ENCODE results near the gene PPFIA4.
"Not testable (repeated sequence)": the region's sequence is repeated elsewhere in the genome, so short reads cannot be mapped to it uniquely, and the experiment has no call there.

PPFIA4 gene

DNA sequence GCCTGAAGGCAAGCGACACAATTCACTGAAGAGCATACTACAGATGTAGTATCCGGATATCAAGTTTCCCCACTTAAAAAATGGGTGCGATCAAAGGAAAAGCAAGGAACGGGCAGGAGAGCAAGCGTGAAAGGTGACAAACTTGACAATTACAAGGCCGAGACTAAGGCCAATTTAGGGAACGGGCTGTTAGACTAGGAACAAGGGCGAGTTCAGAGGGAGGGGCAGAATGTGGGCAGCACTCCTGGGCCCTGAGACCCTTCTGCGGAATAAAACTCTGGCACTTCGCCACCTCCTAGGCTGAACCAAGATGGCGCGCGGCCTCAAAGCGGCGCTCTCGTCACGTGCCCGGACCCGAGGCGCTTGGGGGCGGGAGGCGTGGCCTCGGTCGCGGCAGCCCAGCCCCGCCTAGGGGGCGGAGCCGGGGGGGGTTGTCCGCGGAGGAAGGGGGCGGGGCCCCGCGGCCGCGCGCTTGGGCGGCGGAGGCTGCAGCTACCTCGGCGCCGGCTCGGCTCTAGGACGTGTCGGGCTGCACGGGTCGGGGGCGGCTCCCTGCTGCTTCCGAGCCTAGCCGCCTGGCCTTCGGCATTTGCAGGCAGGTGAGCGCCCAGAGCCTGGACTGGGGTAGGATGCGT is at the start of gene PPFIA4:
Gene PPFIA4, plus strand, starts transcription at position 461 of the 635 bp plus-strand sequence. CDS start 12,518 bp downstream, outside the sequence.
- Histone ChIP-seq H3K9me3 (no peaks in the 10 kb centered on the region; the same call in 1 of the 2 replicates), H3K4me3 (peak within 1 kb of the TSS; percentile 50), H3K27me3 (ENCODE audit: low read depth) (no peaks in the 10 kb centered on the region), H3K36me3 (replicated peaks) (peaks cover 30% of the 10 kb centered on the region), H3K4me1 (peaks cover 5% of the 10 kb centered on the region)
- in situ Hi-C loops (cut with MboI; ENCODE audit: low sequenced_read_pairs), result no loop called here
- DNase-seq (ENCODE audit: low spot score in 2 of 2), result peak; percentile 68 to 90

DNA sequence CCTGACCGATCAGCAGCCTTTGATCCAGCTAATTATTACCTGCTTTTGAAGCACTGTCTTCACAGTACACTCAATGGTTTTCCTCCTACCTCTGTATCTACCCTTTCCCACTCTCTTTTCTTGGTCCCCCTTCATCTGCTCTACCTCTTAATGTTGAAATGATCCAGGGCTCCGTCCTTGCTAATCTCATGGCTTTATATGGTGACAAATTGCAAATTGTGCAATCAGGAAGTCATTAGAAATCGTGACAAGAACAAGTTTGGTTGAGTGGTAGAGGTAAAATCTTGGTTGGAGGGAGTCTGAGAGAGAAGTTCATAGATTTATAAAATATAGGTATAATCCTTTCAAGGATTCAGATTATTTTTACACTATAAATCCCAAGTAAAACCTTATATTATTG is 49.7 kb upstream of the PPFIA4 start:
- in situ Hi-C loops (cut with MboI; ENCODE audit: low sequenced_read_pairs), result no loop called here
- H3K36me3 ChIP-seq (replicated peaks), result no peaks in the 10 kb centered on the region
- no peak overlapping the region for H3K4me3 ChIP-seq
- H3K4me1 ChIP-seq, result no peaks in the 10 kb centered on the region
- DNase-seq (ENCODE audit: low spot score in 2 of 2), result no peak
- H3K9me3 ChIP-seq, result no peaks in the 10 kb centered on the region
- H3K27me3 ChIP-seq (ENCODE audit: low read depth), result peaks cover 83% of the 10 kb centered on the region

DNA sequence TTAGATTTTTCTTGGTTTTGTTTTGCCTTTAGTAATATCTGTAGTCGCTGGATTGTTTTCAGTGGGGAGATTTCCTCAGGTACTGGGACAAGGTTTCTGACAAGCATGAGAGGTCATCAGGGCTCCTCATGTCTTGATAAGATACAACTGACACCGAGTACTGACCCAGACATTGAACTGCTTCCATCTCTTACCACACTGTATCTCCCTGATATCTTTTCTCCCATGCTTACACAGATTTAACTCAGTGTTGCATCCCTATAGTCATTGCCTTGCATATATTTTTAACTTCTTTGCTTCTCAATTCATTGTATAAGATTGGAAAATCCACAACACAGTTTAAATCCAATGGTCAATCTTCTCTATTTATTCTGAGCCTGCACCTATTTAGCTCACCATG is 46.8 kb upstream of the PPFIA4 start:
- Histone ChIP-seq H3K4me1 (no peaks in the 10 kb centered on the region), H3K27me3 (ENCODE audit: low read depth) (peaks cover 74% of the 10 kb centered on the region), H3K9me3 (no peaks in the 10 kb centered on the region), H3K4me3 (no peak overlapping the region), H3K36me3 (replicated peaks) (no peaks in the 10 kb centered on the region)
- no peak for DNase-seq (ENCODE audit: low spot score in 2 of 2)
- in situ Hi-C loops (cut with MboI; ENCODE audit: low sequenced_read_pairs), result no loop called here

DNA sequence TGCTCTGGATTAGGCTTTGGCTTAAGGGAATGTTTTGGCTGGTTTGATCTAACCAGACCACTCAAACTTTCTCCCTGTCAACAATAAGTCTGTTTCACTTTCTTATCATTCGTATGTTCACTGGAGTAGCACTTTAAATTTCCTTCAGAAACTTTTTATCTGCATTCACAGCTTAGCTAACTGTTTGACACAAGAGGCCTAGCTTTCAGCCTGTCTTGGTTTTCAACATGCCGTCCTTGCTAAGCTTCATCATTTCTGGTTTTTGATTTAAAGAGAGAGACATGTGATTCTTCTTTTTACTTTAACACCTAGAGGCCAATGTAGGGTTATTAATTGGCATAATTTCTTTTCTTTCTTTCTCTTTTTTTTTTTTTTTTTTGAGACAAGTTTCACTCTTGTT is 44.4 kb upstream of the PPFIA4 start:
- Histone ChIP-seq H3K9me3 (no peaks in the 10 kb centered on the region), H3K4me3 (no peak overlapping the region), H3K27me3 (ENCODE audit: low read depth) (peaks cover 71% of the 10 kb centered on the region), H3K4me1 (no peaks in the 10 kb centered on the region), H3K36me3 (replicated peaks) (no peaks in the 10 kb centered on the region)
- in situ Hi-C loops (cut with MboI; ENCODE audit: low sequenced_read_pairs), result no loop called here
- DNase-seq (ENCODE audit: low spot score in 2 of 2), result no peak

DNA sequence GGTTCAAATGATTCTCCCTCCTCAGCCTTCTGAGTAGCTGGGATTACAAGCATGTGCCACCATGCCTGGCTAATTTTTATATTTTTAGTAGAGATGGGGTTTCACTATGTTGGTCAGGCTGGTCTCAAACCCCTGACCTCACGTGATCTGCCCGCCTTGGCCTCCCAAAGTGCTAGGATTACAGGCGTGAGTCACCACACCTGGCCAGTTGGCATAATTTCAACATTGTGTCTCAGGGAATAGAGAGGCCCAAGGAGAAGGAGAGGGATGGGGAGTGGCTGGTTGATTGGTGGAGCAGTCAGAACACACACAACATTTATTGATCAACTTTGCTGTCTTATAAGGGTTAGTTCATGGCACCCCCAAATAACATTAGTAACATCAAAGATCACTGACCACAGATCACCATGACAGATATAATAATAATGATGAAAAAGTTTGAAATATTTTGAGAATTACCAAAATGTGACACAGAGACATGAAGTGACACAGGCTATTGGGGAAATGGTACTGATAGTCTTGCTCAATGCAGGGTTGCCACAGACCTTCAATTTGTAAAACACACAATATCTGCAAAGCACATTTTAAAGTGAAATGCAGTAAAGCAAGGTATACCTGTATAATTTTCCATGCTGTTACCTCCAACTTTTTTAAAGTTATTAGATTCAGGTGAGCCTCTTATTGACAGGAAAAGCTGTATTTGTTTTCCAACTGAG is 43.4 kb upstream of the PPFIA4 start:
- H3K9me3 ChIP-seq, result no peaks in the 10 kb centered on the region
- H3K4me1 ChIP-seq, result no peaks in the 10 kb centered on the region
- in situ Hi-C loops (cut with MboI; ENCODE audit: low sequenced_read_pairs), result no loop called here
- no peaks in the 10 kb centered on the region for H3K36me3 ChIP-seq (replicated peaks)
- DNase-seq (ENCODE audit: low spot score in 2 of 2), result no peak
- H3K4me3 ChIP-seq, result no peak overlapping the region
- H3K27me3 ChIP-seq (ENCODE audit: low read depth), result peaks cover 71% of the 10 kb centered on the region

DNA sequence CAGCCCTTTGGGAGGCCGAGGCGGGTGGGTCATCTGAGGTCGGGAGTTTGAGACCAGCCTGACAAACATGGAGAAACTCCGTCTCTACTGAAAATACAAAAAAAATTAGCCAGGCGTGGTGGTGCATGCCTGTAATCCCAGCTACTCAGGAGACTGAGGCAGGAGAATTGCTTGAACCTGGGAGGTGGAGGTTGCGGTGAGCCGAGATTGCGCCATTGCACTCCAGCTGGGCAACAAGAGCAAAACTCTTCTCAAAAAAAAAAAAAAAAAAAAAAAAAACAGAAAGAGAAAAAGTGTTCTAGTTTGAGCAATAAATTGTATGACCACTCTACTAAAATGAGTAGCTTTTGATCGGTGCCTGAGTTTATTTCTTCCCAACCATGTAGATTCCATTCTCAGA is 40.2 kb upstream of the PPFIA4 start:
- H3K4me1 ChIP-seq; in situ Hi-C loops (cut with MboI; ENCODE audit: low sequenced_read_pairs); H3K9me3 ChIP-seq; DNase-seq (ENCODE audit: low spot score in 2 of 2); H3K4me3 ChIP-seq; H3K36me3 ChIP-seq (replicated peaks): not testable (repeated sequence)
- peaks cover 67% of the 10 kb centered on the region for H3K27me3 ChIP-seq (ENCODE audit: low read depth)

DNA sequence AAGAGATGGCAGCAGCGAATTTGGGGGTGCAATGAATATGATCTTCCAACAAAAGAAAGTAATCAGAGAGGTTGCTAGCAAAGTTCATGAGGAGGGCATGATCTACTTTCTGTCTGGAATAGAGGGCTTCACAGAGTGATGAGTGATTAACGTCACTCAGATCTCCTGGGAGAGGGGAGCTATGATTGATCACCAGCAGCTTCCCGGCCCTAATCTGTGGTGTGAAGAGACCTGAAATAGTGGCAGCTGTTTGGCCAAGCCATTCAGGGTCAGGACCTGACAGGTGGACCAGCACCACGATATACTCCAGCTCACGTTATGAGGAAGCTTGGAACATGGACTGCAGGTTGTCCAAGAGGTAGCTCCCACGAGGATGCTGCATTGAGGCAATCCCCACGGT is 39.0 kb upstream of the PPFIA4 start:
- Histone ChIP-seq H3K4me1 (no peaks in the 10 kb centered on the region), H3K27me3 (ENCODE audit: low read depth) (peaks cover 69% of the 10 kb centered on the region), H3K4me3 (no peak overlapping the region), H3K9me3 (no peaks in the 10 kb centered on the region), H3K36me3 (replicated peaks) (no peaks in the 10 kb centered on the region)
- in situ Hi-C loops (cut with MboI; ENCODE audit: low sequenced_read_pairs), result no loop called here
- DNase-seq (ENCODE audit: low spot score in 2 of 2), result no peak

DNA sequence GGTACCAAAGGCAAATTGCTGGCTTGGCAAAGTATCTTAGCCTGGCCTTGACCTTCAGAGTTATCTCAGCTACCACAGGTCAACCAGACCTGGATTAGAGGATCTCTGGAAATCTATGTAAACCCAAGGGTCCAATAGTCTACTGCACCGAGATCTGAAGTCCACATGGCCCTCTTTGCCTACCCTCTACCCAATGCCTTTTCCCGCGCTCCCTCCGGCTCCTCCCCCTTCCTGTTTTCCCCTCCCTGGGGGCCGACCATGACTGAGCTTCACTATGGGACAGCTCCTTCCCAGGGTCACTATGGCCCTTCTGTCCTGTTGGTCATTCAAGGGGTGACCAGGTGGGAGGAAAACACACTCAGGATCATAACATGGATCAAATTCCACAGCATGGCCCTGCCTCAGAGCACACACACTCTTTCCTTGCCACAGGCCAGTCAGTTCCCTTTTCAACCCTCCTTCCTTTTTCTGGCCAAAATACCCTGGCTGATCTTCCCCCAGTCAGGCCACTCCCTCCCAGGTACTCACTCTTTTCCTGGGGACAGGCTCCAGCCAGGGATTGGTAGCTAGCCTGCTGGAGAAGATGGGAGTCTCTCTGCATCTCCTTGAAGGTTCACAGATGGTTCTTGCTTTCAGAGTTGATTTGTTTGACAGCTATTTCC is 38.2 kb upstream of the PPFIA4 start:
- in situ Hi-C loops (cut with MboI; ENCODE audit: low sequenced_read_pairs), result no loop called here
- no peak for DNase-seq (ENCODE audit: low spot score in 2 of 2)
- Histone ChIP-seq H3K4me1 (no peaks in the 10 kb centered on the region), H3K4me3 (no peak overlapping the region), H3K27me3 (ENCODE audit: low read depth) (peaks cover 76% of the 10 kb centered on the region), H3K9me3 (no peaks in the 10 kb centered on the region), H3K36me3 (replicated peaks) (no peaks in the 10 kb centered on the region)

DNA sequence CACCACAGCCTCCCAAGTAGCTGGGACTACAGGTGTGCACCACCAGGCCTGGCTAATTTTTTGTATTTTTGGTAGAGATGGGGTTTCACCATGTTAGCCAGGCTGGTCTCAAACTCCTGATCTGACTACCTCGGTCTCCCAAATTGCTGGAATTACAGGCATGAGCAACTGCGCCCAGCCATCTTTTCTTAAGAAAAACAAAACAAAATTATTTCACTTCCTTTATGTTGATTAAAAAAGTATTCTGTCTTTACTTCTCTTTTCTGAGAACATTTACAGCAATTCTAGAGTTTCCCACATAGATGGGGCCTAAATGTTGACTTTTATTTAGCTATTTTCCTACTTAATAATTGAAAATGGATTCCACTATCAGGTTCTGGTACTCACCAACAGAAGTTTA is 36.4 kb upstream of the PPFIA4 start:
- in situ Hi-C loops (cut with MboI; ENCODE audit: low sequenced_read_pairs), result no loop called here
- Histone ChIP-seq H3K4me1 (no peaks in the 10 kb centered on the region), H3K9me3 (no peaks in the 10 kb centered on the region), H3K27me3 (ENCODE audit: low read depth) (peaks cover 82% of the 10 kb centered on the region), H3K36me3 (replicated peaks) (no peaks in the 10 kb centered on the region), H3K4me3 (no peak overlapping the region)
- no peak for DNase-seq (ENCODE audit: low spot score in 2 of 2)

DNA sequence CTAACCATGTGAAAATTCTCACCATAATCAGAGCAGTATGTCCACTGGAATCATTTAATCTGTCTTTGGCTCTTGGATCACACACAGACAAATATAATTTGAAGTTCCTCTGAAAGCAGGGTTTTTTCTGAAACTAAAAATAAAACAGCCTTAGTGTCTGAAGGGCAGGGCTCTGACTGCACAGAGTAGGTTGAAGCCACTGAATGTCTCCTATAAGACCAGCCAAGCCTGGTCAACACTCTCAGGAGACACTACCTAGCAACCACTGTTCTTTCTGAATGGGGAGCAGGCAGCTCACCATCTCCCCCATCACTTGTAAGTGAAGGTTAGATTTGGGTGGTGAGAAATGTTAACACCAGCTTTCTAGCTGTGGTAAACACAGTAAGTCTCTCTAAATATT is 35.2 kb upstream of the PPFIA4 start:
- Histone ChIP-seq H3K9me3 (no peaks in the 10 kb centered on the region), H3K4me1 (peaks cover 8% of the 10 kb centered on the region), H3K27me3 (ENCODE audit: low read depth) (peaks cover 85% of the 10 kb centered on the region), H3K36me3 (replicated peaks) (no peaks in the 10 kb centered on the region), H3K4me3 (no peak overlapping the region)
- no peak for DNase-seq (ENCODE audit: low spot score in 2 of 2)
- in situ Hi-C loops (cut with MboI; ENCODE audit: low sequenced_read_pairs), result no loop called here

DNA sequence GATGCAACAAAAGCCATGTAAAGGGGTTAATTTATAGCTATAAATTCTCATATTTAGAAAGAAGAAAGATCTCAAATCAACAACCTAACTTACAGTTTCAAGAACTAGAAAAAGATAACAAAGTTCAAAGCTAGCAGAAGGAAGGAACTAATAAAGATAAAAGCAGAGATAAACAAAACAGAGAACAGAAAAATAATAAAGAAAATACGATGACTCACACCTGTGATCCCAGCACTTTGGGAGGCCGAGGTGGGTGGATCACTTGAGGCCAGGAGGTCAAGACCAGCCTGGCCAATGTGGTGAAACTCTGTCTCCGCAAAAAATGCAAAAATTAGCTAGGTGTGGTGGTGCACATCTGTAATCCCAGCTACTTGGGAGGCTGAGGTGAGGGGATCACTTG is 31.5 kb upstream of the PPFIA4 start:
- H3K9me3 ChIP-seq, result no peaks in the 10 kb centered on the region
- H3K27me3 ChIP-seq (ENCODE audit: low read depth), result peaks cover 94% of the 10 kb centered on the region
- no peak for DNase-seq (ENCODE audit: low spot score in 2 of 2)
- in situ Hi-C loops (cut with MboI; ENCODE audit: low sequenced_read_pairs), result no loop called here
- peaks cover 8% of the 10 kb centered on the region for H3K4me1 ChIP-seq
- no peak overlapping the region for H3K4me3 ChIP-seq
- no peaks in the 10 kb centered on the region for H3K36me3 ChIP-seq (replicated peaks)

DNA sequence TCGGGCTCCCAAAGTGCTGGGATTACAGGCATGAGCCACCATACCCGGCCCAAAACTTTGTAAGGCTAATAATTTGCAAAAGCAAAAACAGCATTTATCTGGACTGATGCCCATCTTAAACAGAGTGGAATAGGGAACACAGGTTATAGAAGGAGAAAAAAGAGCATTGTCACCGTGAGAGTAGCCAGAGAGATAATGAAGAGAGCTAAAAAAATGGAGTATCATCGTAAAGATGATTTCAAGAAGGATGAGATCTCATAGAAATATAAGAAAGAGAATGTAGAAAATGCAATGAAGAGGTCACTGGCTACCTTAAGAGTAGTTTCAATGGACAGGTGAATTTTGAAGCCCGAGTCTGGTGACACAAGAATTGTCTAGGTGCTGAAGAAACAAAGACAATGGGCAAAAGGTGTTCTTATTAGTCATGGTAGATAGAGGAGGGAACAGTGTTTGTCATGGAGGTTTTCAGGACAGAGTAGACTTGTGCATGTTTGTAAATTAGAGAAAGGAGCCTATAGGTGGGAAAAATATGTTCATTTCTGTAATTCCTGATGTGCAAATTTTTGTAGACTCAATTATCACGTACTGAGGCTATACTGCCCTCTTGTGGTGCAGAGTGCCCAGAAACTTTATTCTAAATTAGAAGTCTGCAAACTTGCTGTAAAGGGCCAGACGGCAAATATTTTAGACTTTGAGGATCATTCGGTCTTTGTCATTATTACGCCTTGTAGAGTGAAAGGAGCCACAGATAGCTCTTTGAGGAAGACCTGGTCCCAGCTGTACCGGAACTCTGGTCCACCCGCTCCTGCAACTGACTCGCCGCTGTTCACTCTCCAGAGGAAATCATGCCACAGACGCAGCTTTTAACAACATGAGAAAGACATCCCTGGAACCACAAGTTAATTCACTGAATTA is 27.2 kb upstream of the PPFIA4 start:
- peak; percentile 58 to 77 for DNase-seq (ENCODE audit: low spot score in 2 of 2)
- in situ Hi-C loops (cut with MboI; ENCODE audit: low sequenced_read_pairs), result no loop called here
- H3K4me3 ChIP-seq, result no peak overlapping the region
- H3K27me3 ChIP-seq (ENCODE audit: low read depth), result peaks cover 82% of the 10 kb centered on the region
- H3K36me3 ChIP-seq (replicated peaks), result no peaks in the 10 kb centered on the region
- H3K9me3 ChIP-seq, result no peaks in the 10 kb centered on the region
- peaks cover 8% of the 10 kb centered on the region for H3K4me1 ChIP-seq

DNA sequence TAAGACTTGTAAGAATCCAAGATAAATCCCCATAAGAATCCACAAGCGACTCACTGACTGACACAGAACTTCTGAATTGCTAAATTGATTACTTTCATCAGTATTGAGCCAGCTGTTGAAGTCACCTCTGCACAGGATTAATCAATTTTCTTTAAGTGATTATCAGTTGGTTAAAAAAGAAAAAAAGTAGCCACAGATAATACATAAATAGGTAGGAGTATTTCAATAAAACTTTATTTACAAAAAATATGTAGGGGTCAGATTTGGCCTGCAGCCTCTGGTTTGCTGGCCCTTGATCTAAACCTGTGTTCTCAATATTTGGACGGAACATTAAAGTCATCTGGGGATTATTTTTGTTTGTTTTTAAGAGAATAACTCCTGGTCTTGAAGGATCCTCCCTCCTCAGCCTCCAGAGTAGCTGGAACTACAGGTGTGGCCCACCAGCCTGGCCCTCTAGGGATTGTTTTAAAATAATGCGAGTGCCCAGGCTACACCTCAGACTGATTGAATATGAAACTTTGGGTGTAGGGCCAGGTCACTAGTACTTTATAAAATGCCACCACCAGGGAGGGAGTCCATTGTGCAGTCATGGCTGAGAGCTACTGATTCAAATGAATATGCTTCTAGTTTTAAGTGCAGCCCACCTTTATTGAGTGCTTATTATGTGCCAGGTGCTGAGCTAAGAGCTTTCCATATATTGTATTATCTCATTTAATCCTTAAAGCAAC is 25.9 kb upstream of the PPFIA4 start:
- Histone ChIP-seq H3K4me1 (peaks cover 5% of the 10 kb centered on the region), H3K9me3 (no peaks in the 10 kb centered on the region), H3K36me3 (replicated peaks) (no peaks in the 10 kb centered on the region), H3K27me3 (ENCODE audit: low read depth) (peaks cover 69% of the 10 kb centered on the region), H3K4me3 (no peak overlapping the region)
- in situ Hi-C loops (cut with MboI; ENCODE audit: low sequenced_read_pairs), result no loop called here
- no peak for DNase-seq (ENCODE audit: low spot score in 2 of 2)

Data from HAP-1 (cell line).